Measurements from ENCODE around the gene NOL12.

- TF ChIP-seq FOXA1 (IDR thresholded peaks at IDR 0.05) (no peak), CTCF (IDR thresholded peaks at IDR 0.05; ENCODE audit: low read depth, low read length, missing input control) (peak; percentile 31), RAD21 (IDR thresholded peaks at IDR 0.05) (peak; percentile 22 to 67), YY1 (IDR thresholded peaks at IDR 0.05) (no peak), REST (IDR thresholded peaks at IDR 0.05) (no peak), GABPA (IDR thresholded peaks at IDR 0.05 in 1 of 2, conservative IDR thresholded peaks at IDR 0.05 in 1 of 2) (no peak), TAF1 (conservative IDR thresholded peaks at IDR 0.05) (no peak)
Measured at GRCh38 chr22:37696657-37697537, 10.8 kb downstream of the NOL12 start, which contains the start of gene TRIOBP.

Data from liver (tissue), 3 donors.